Parathyroid adenoma (tissue), 2 donors: Measurements from ENCODE around the gene PAOX.
"Not testable (repeated sequence)": the region's sequence is repeated elsewhere in the genome, so short reads cannot be mapped to it uniquely, and the experiment has no call there.

Experiments
- H2AFZ ChIP-seq: fragments of 300-600 bp; sonication (generic); one replicate; pipeline ENCODE4 v1.7.0; 2017; ENCODE audit warnings: antibody characterized with exemption, mild to moderate bottlenecking
- H3K27ac ChIP-seq: fragments of 300-600 bp; sonication (generic); one replicate; pipeline ENCODE4 v1.7.0; 2017
- H3K27me3 ChIP-seq: fragments of 300-600 bp; sonication (generic); one replicate; pipeline ENCODE4 v1.7.0; 2017; ENCODE audit warnings: low read length; ENCODE audit not compliant: control insufficient read depth, insufficient read depth
- H3K36me3 ChIP-seq: fragments of 300-600 bp; sonication (generic); one replicate; pipeline ENCODE4 v1.7.0; 2017; ENCODE audit warnings: low read length; ENCODE audit not compliant: control insufficient read depth, insufficient read depth
- H3K4me1 ChIP-seq: fragments of 300-600 bp; sonication (generic); one replicate; pipeline ENCODE4 v1.7.0; 2017; ENCODE audit warnings: control low read depth
- H3K4me2 ChIP-seq: fragments of 300-600 bp; sonication (generic); one replicate; pipeline ENCODE4 v1.7.0; 2017; ENCODE audit warnings: low read length
- H3K4me3 ChIP-seq: fragments of 300-600 bp; sonication (generic); one replicate; pipeline ENCODE4 v1.7.0; 2017; ENCODE audit warnings: low read depth, low read length
- H3K79me2 ChIP-seq: fragments of 300-600 bp; sonication (generic); one replicate; pipeline ENCODE4 v1.7.0; 2017; ENCODE audit warnings: control low read depth
- H3K9ac ChIP-seq: fragments of 300-600 bp; sonication (generic); one replicate; pipeline ENCODE4 v1.7.0; 2017; ENCODE audit warnings: mild to moderate bottlenecking
- H3K9me3 ChIP-seq: fragments of 300-600 bp; sonication (generic); one replicate; pipeline ENCODE4 v1.7.0; 2017; ENCODE audit warnings: low read length; ENCODE audit not compliant: control insufficient read depth
- CTCF ChIP-seq: fragments of 300-600 bp; sonication (generic); IDR thresholded peaks from one replicate; pipeline ENCODE4 v1.7.0; 2017; ENCODE audit warnings: antibody characterized with exemption, mild to moderate bottlenecking
- donor health status: primary hyperparathyroidism.

The PAOX gene

GRCh38 chr10:133422223-133422806 lies 43.3 kb downstream of the PAOX start:
- TF ChIP-seq CTCF: no peak
- Histone ChIP-seq H3K27ac (no peak overlapping the region), H2AFZ (no peak overlapping the region), H3K4me3 (no peak overlapping the region), H3K27me3 (peaks cover 3% of the 10 kb centered on the region), H3K4me1 (no peaks in the 10 kb centered on the region), H3K36me3 (no peaks in the 10 kb centered on the region), H3K9ac (no peak overlapping the region), H3K79me2 (peaks cover 7% of the 10 kb centered on the region), H3K4me2 (no peak overlapping the region), H3K9me3 (no peaks in the 10 kb centered on the region)

GRCh38 chr10:133422807-133423771 lies 44.0 kb downstream of the PAOX start:
- H3K4me1 ChIP-seq: no peaks in the 10 kb centered on the region
- no peak overlapping the region for H3K27ac ChIP-seq
- no peak for TF ChIP-seq CTCF
- no peak overlapping the region for H2AFZ ChIP-seq
- no peaks in the 10 kb centered on the region for H3K9me3 ChIP-seq
- peaks cover 7% of the 10 kb centered on the region for H3K79me2 ChIP-seq
- H3K4me2 ChIP-seq: no peak overlapping the region
- H3K9ac ChIP-seq: no peak overlapping the region
- no peak overlapping the region for H3K4me3 ChIP-seq
- H3K27me3 ChIP-seq: peaks cover 3% of the 10 kb centered on the region
- H3K36me3 ChIP-seq: no peaks in the 10 kb centered on the region

- H3K27ac ChIP-seq, H3K36me3 ChIP-seq, H3K4me2 ChIP-seq, H3K9ac ChIP-seq, H3K9me3 ChIP-seq, H3K27me3 ChIP-seq, H3K4me3 ChIP-seq, H3K4me1 ChIP-seq, H3K79me2 ChIP-seq, H2AFZ ChIP-seq: not testable (repeated sequence)
These were observed 45.0 kb downstream of the PAOX start for GRCh38 chr10:133424102-133424501.

- H3K27me3 ChIP-seq, H3K79me2 ChIP-seq, H2AFZ ChIP-seq, H3K4me1 ChIP-seq, H3K27ac ChIP-seq, H3K4me2 ChIP-seq, H3K9ac ChIP-seq, H3K9me3 ChIP-seq, H3K36me3 ChIP-seq, H3K4me3 ChIP-seq: not testable (repeated sequence)
These were observed 45.5 kb downstream of the PAOX start, which contains the start of gene SPRN for GRCh38 chr10:133424601-133425000. Gene SPRN, minus strand, starts transcription at chr10:133424625. Its CDS starts 944 bp downstream, at chr10:133423681.

DNA sequence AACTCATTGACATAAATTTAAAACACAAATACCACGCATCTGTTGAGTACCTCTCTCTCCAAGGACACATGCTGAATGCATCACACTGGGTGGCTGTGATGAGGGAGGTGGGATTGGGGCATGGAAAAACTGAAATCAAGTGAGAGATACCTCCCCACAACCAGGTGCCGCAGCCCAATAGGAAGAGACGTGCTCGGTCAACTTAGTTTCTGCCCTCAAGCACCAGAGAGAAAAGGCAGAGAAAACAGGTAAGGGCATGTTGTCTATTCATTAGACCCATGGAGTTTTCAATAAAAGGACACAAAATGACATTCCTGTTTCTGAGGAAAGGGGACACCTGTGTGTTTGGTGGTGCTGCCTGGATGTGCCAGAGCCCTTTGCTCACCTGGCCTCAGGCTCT lies 50.5 kb downstream of the PAOX start:
- not testable (repeated sequence) for H3K79me2 ChIP-seq, H3K4me2 ChIP-seq, H3K9ac ChIP-seq, H3K27ac ChIP-seq, H3K4me1 ChIP-seq, H3K27me3 ChIP-seq, H3K9me3 ChIP-seq, H2AFZ ChIP-seq, H3K36me3 ChIP-seq, H3K4me3 ChIP-seq

DNA sequence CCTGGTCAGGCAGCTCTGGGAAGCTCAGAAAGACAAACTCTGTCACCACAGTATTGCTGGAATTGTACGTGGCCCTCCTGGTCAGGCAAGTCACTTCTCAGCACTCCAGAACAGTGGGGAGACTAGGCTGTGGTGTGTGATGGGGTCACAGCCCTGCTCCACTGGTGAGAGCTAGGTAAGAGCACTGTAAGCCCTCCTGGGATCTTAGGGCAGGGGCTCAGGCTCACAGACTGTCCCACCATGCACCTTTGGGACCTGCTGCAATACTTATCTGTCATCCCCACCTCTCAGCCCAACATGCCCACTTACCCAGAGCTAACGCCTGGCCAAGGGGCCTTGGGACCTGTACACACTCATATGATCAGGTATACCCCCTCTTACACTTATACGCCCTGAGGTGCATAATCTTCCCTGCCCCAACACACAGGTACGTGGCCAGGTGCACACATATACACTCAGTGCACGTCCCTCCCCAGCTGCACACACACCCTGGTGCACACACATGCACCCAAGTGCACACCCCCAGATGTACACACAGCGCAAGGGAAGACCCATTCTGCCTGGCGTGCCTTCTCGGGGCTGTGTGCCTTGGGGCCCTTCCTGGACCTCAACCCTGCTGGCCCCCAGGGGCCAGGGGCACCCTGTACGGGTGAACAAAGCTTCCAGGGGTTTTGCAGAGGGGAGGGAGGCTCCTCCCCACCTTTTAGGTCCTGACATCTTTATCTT lies 53.0 kb downstream of the PAOX start:
- H3K9me3 ChIP-seq, H3K4me1 ChIP-seq, H3K4me3 ChIP-seq, H3K36me3 ChIP-seq, H3K27ac ChIP-seq, H3K27me3 ChIP-seq, H3K4me2 ChIP-seq, H2AFZ ChIP-seq, H3K9ac ChIP-seq, H3K79me2 ChIP-seq: not testable (repeated sequence)

DNA sequence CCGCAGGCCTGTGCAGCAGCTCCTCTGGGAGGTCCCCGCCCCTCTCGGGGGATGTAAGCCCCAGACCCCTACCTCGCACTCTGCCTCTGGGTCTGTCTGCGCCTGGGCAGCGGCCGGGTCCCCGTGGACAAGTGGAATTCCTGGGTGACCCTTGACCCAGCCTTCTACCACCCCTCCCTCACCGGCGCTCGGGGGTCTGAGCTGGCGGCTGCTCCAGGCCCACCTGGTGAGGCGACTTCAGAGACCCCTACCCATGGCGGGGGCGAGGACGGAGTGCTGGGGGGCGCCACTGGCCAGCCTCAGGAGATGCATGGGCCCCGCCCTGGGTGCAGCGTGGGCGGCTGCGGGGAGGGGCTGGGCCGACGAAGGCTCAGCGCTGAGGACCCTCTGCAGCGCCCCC lies 53.7 kb downstream of the PAOX start:
- not testable (repeated sequence) for H3K9ac ChIP-seq, H3K79me2 ChIP-seq, H3K27me3 ChIP-seq, H3K9me3 ChIP-seq, H3K36me3 ChIP-seq, H3K27ac ChIP-seq, H2AFZ ChIP-seq, H3K4me2 ChIP-seq, H3K4me3 ChIP-seq, H3K4me1 ChIP-seq
